K562 (cell line): ENCODE results near the gene FKRP. TPM values are rescaled to one million over a fixed set of nuclear protein-coding genes. Genes with fewer than 3 reads are reported as not detected.

Experiments used
- CHD1 ChIP-seq: fragments of 200-600 bp; sonication (generic); IDR thresholded peaks from one replicate; pipeline ENCODE4 v1.6.1; 2012; ENCODE audit warnings: mild to moderate bottlenecking, moderate library complexity, low read length, inconsistent platforms
- GATA2 ChIP-seq: sonication (generic); formaldehyde crosslinking; IDR thresholded peaks from 2 replicates; pipeline ENCODE4 v1.4.0; 2020; ENCODE audit warnings: mild to moderate bottlenecking, missing genetic modification reagents
- KDM4B ChIP-seq, 2 experiments: fragments of 450-650 bp in 1 of 2; sonication (generic) in 1 of 2; IDR thresholded peaks; 2 replicates each; pipeline ENCODE4 v1.6.1; 2016 to 2017; ENCODE audit warnings: borderline replicate concordance in 2 of 2, antibody characterized with exemption in 1 of 2, low read depth in 1 of 2, mild to moderate bottlenecking in 1 of 2
- MIER1 ChIP-seq: fragments of 450-650 bp; IDR thresholded peaks from 2 replicates; pipeline ENCODE4 v1.6.1; 2016; ENCODE audit warnings: antibody characterized with exemption, mild to moderate bottlenecking, low read depth
- NEUROD1 ChIP-seq: fragments of 150-350 bp; IDR thresholded peaks from 2 replicates; pipeline ENCODE4 v1.6.1; 2014; ENCODE audit warnings: borderline replicate concordance, low read length, low read depth; ENCODE audit not compliant: partially characterized antibody
- PTTG1 ChIP-seq: fragments of 450-650 bp; IDR thresholded peaks from 2 replicates; pipeline ENCODE4 v1.6.1; 2016; ENCODE audit warnings: low read depth, mild to moderate bottlenecking, missing genetic modification characterization, missing compliant biosample characterization
- RBFOX2 ChIP-seq: fragments of 200-400 bp; formaldehyde crosslinking; IDR thresholded peaks from 2 replicates; pipeline ENCODE4 v1.6.1; 2017; ENCODE audit warnings: low read depth, mild to moderate bottlenecking, low read length, moderate library complexity
- RBM22 ChIP-seq: fragments of 200-400 bp; formaldehyde crosslinking; IDR thresholded peaks from 2 replicates; pipeline ENCODE4 v1.6.1; 2018; ENCODE audit warnings: low read length, low read depth; ENCODE audit not compliant: poor library complexity, severe bottlenecking
- SIX5 ChIP-seq, 2 experiments: IDR thresholded peaks; 2 replicates each; pipeline ENCODE4 v1.6.1; 2011; ENCODE audit warnings: low read length in 2 of 2, borderline replicate concordance in 1 of 2, low read depth in 1 of 2, mild to moderate bottlenecking in 1 of 2, moderate library complexity in 1 of 2; ENCODE audit not compliant: insufficient read depth in 1 of 2
- SLC30A9 ChIP-seq: fragments of 250-450 bp; sonication (Bioruptor Pico); IDR thresholded peaks from 2 replicates; pipeline ENCODE4 v1.8.0; 2022; ENCODE audit warnings: mild to moderate bottlenecking, moderate library complexity
- STAG1 ChIP-seq: sonication (generic); formaldehyde crosslinking; IDR thresholded peaks from 2 replicates; pipeline ENCODE4 v1.5.0; 2020; ENCODE audit warnings: missing genetic modification reagents, borderline replicate concordance
- TSC22D4 ChIP-seq: fragments of 450-650 bp; IDR thresholded peaks from 2 replicates; pipeline ENCODE4 v1.6.1; 2016; ENCODE audit warnings: missing genetic modification characterization, missing biosample characterization, control low read depth
- ZNF586 ChIP-seq: fragments of 450-650 bp; formaldehyde crosslinking; conservative IDR thresholded peaks from 2 replicates; pipeline ENCODE4 v1.4.0; 2020; ENCODE audit warnings: mild to moderate bottlenecking, moderate library complexity
- ZNF695 ChIP-seq: fragments of 450-650 bp; formaldehyde crosslinking; IDR thresholded peaks from 2 replicates; pipeline ENCODE4 v1.4.0; 2020; ENCODE audit warnings: mild to moderate bottlenecking, moderate library complexity
- ZNF696 ChIP-seq: fragments of 250-450 bp; sonication (Bioruptor Pico); conservative IDR thresholded peaks from 2 replicates; pipeline ENCODE4 v1.4.0; 2020; ENCODE audit warnings: mild to moderate bottlenecking, moderate library complexity
- ZNF785 ChIP-seq: fragments of 250-450 bp; sonication (Bioruptor Pico); IDR thresholded peaks from 2 replicates; pipeline ENCODE4 v1.4.0; 2020; ENCODE audit warnings: mild to moderate bottlenecking
- ZSCAN32 ChIP-seq: fragments of 450-650 bp; formaldehyde crosslinking; IDR thresholded peaks from 2 replicates; pipeline ENCODE4 v1.4.0; 2020; ENCODE audit warnings: mild to moderate bottlenecking, moderate library complexity
- polyA plus RNA-seq, 8 experiments: library from polyadenylated mRNA; depleted of rRNA in 4 of 8; stranded (reverse) in 5 of 8; unstranded in 3 of 8; fragments of >200 nt; fragmentation: Nextera tagmentation in 2 of 8; fragmentation: Illumina TruSeq in 1 of 8; extraction: Ambion mirVana in 2 of 8; extraction: Trizol in 1 of 8; gene quantifications; 2 replicates each; pipeline versions ENCODE4 v1.2.1 to v1.2.3, GENCODE V29; 2011 to 2014; ENCODE audit warnings: inconsistent platforms in 1 of 8, missing spikeins in 1 of 8
- total RNA-seq, 7 experiments: library from RNA; depleted of rRNA in 6 of 7; stranded (reverse); fragments of >200 nt in 6 of 7; fragmentation: Illumina TruSeq in 2 of 7; extraction: Trizol in 2 of 7; gene quantifications; 2 replicates each; pipeline versions ENCODE4 v1.2.1 to v1.2.3, GENCODE V29; 2011 to 2021; ENCODE audit warnings: low replicate concordance in 1 of 7
- TF ChIP-seq, protein P1 (sequence below): sonication (generic); formaldehyde crosslinking; IDR thresholded peaks from 2 replicates; pipeline ENCODE4 v1.8.0; 2022; ENCODE audit warnings: missing genetic modification reagents, mild to moderate bottlenecking, moderate library complexity, borderline replicate concordance
- TF ChIP-seq, protein P2 (sequence below): fragments of 250-450 bp; sonication (Bioruptor Pico); IDR thresholded peaks from 2 replicates; pipeline ENCODE4 v1.4.0; 2020; ENCODE audit warnings: mild to moderate bottlenecking
- TF ChIP-seq, protein P3 (sequence below): fragments of 250-450 bp; sonication (Bioruptor Pico); IDR thresholded peaks from 2 replicates; pipeline ENCODE4 v1.4.0; 2020; ENCODE audit warnings: mild to moderate bottlenecking, moderate library complexity
- TF ChIP-seq, protein P4 (sequence below), 2 experiments: fragments of 250-450 bp in 1 of 2; fragments of 450-650 bp in 1 of 2; sonication (Bioruptor Pico) in 1 of 2; IDR thresholded peaks; 2 replicates each; pipeline versions ENCODE4 v1.6.1 to v1.8.0; 2016 to 2021; ENCODE audit warnings: mild to moderate bottlenecking in 2 of 2, moderate library complexity in 2 of 2, missing compliant biosample characterization in 1 of 2, missing genetic modification characterization in 1 of 2

FKRP gene
- total and polyA plus RNA-seq, 9 of the 15 experiments (the other 6 are each of a cell fraction or from before 2014, with no cell fraction given) = 0.68 to 16.1 (median 6.5) TPM

DNA sequence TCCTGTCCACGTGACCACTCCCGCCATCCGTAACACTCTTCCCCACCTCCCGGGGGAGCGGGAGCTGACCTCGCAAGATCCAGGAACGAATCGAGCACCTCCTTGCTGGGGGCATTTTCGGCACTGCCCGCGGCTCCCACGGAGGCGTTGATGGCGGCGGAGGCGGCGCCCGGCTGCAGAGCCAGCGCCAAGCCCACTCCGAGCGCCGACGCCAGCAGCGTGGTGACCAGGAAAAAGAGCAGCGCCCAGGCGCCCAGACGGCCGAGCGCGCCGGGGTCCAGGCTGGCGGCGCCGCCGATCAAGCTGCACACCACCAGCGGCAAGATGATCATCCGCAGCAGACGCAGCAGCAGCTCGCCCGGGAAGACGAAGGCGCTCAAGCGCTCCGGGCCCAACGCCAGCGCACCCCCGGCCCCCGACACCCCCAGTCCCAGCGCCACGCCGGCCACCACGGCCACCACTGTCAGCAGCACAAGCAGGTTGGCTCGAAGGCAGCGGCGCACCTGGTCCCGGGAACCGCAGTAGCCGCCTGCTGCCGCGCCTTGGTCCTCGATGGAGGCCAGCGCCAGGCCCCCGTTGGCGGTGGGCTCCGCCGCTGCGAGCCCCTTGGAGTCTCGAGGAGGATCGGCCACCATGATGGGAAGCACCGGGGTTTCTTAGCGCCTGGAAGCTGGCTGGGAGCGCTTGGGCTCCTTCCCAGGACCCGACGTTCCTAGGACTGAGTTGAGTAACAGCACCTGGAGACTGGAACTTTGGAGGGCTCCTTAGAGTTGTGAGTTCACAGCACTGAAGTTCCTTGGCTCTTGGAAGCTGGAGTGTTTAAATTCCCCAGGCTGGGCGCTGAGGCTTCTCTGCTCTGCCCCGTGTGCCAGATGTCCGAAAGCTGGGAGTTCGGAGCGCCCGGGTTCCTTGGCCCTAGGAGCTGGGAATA lies 41.7 kb downstream of the FKRP start (continued):
- no peak for TF ChIP-seq ZNF696
- peak; percentile 21; the same call in 1 of the 2 replicates for TF ChIP-seq STAG1 (CRISPR knock-in tag)
- TF ChIP-seq, protein P1, sequence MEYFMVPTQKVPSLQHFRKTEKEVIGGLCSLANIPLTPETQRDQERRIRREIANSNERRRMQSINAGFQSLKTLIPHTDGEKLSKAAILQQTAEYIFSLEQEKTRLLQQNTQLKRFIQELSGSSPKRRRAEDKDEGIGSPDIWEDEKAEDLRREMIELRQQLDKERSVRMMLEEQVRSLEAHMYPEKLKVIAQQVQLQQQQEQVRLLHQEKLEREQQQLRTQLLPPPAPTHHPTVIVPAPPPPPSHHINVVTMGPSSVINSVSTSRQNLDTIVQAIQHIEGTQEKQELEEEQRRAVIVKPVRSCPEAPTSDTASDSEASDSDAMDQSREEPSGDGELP (CRISPR knock-in tag) = no peak; the same call in 1 of the 2 replicates
- no peak for TF ChIP-seq TSC22D4 (tag)
- TF ChIP-seq, protein P2, sequence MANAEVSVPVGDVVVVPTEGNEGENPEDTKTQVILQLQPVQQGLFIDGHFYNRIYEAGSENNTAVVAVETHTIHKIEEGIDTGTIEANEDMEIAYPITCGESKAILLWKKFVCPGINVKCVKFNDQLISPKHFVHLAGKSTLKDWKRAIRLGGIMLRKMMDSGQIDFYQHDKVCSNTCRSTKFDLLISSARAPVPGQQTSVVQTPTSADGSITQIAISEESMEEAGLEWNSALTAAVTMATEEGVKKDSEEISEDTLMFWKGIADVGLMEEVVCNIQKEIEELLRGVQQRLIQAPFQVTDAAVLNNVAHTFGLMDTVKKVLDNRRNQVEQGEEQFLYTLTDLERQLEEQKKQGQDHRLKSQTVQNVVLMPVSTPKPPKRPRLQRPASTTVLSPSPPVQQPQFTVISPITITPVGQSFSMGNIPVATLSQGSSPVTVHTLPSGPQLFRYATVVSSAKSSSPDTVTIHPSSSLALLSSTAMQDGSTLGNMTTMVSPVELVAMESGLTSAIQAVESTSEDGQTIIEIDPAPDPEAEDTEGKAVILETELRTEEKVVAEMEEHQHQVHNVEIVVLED (CRISPR knock-in tag) = no peak
- TF ChIP-seq ZNF695 (CRISPR knock-in tag) = no peak
- TF ChIP-seq MIER1 = no peak
- no peak for TF ChIP-seq GATA2
- no peak for TF ChIP-seq SIX5 (IDR thresholded peaks at IDR 0.05; ENCODE audit: borderline replicate concordance in 1 of 2, insufficient read depth in 1 of 2, low read depth in 1 of 2, low read length in 2 of 2)
- TF ChIP-seq RBM22 = peak; percentile 93
- TF ChIP-seq, protein P3, sequence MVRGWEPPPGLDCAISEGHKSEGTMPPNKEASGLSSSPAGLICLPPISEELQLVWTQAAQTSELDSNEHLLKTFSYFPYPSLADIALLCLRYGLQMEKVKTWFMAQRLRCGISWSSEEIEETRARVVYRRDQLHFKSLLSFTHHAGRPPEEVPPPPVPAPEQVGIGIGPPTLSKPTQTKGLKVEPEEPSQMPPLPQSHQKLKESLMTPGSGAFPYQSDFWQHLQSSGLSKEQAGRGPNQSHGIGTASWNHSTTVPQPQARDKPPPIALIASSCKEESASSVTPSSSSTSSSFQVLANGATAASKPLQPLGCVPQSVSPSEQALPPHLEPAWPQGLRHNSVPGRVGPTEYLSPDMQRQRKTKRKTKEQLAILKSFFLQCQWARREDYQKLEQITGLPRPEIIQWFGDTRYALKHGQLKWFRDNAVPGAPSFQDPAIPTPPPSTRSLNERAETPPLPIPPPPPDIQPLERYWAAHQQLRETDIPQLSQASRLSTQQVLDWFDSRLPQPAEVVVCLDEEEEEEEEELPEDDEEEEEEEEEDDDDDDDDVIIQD (CRISPR knock-in tag) = no peak
- TF ChIP-seq PTTG1 = no peak
- TF ChIP-seq, protein P4, sequence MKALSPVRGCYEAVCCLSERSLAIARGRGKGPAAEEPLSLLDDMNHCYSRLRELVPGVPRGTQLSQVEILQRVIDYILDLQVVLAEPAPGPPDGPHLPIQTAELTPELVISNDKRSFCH (CRISPR knock-in tag; IDR thresholded peaks at IDR 0.05) = no peak
- TF ChIP-seq, protein P4 (tag; IDR thresholded peaks at IDR 0.05) = 0 out of 2 replicates have a peak, but pooled peaks have one; percentile 18
- peak; percentile 96 for TF ChIP-seq CHD1
- TF ChIP-seq ZNF785 (CRISPR knock-in tag) = no peak
- TF ChIP-seq RBFOX2 = peak; percentile 94
- no peak for TF ChIP-seq ZSCAN32 (CRISPR knock-in tag)
- no peak for TF ChIP-seq SLC30A9 (CRISPR knock-in tag)
- TF ChIP-seq KDM4B (IDR thresholded peaks at IDR 0.05; ENCODE audit: borderline replicate concordance in 2 of 2, low read depth in 1 of 2) = no peak
- TF ChIP-seq ZNF586 (CRISPR knock-in tag) = no peak
- TF ChIP-seq NEUROD1 = no peak
